Measurements from ENCODE around the gene LBHD2. TPM values are rescaled to one million over a fixed set of nuclear protein-coding genes. Genes with fewer than 3 reads are reported as not detected.
A peak's percentile ranks its signal among the peaks of the same experiment; 100 is the strongest.

The LBHD2 gene
- total RNA-seq, 1 donor from 2014 or later, result not detected

GRCh38 chr14:103091041-103091882, 7.3 kb downstream of the LBHD2 start:
- DNase-seq (ENCODE audit: low read depth), result no peak

DNA sequence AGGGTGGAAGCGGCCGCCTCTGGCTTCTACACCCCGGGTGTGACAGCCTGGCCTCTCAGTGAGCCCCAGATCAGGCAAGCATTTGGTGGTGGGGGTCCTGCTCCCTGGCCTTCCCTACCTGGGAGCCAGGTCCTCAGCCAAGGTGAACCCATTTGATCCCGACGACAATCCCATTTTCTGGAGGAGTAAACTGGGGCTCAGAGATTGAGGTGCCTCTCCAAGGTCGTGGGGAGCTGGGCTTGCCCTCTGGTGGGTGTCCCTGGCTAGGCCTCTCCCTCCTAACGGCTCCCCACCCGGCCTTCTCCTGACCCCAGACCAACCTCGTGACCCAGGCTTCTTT, 7.8 kb downstream of the LBHD2 start:
- no peak for DNase-seq (ENCODE audit: low read depth)

- no peak for DNase-seq (ENCODE audit: low read depth)
These were observed 9.9 kb downstream of the LBHD2 start for GRCh38 chr14:103093856-103094405.

DNA sequence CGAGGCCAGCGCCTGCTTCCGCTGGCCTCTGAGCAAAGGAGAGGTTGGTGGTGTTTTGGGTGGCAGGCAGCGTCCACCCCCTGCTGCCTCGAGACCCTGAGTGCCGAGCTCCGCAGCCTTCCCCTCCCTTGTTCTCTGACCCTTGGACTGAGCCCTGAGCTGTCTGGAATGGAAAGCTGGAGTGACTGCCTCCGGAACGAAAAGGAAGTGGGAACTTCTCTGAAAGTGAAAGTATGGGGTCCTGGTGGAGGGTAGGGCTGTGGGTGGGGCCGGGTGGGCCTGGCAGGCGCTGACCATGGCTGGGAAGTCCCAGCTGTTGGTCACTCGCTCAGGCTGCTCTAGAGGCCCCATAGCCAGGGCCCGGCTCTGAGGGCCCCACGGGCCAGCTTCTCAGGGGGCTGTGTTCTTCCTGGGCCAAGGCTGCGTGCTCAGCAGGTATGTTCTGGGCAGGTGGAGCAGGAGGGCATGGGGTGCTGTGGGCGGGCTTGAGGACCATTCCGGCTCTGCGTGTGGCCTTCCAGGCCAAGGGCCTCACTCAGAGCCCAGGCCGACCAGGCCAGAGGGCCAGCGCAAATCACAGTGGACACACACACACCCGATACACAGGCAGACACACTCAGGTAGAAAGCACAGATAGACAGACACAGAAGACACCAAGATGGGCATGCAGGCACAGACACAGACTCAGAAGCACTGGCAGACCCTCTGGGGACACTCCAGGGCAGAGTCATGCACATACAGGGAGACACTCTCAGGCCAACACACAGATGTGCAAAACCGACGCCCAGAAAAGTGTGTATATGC, 10.6 kb downstream of the LBHD2 start, which contains the start of gene EXOC3L4:
EXOC3L4 (plus strand) TSS at position 320 of the 804 bp plus-strand sequence. CDS start 5,495 bp downstream, outside the sequence.
- DNase-seq (ENCODE audit: low read depth), result no peak

DNA sequence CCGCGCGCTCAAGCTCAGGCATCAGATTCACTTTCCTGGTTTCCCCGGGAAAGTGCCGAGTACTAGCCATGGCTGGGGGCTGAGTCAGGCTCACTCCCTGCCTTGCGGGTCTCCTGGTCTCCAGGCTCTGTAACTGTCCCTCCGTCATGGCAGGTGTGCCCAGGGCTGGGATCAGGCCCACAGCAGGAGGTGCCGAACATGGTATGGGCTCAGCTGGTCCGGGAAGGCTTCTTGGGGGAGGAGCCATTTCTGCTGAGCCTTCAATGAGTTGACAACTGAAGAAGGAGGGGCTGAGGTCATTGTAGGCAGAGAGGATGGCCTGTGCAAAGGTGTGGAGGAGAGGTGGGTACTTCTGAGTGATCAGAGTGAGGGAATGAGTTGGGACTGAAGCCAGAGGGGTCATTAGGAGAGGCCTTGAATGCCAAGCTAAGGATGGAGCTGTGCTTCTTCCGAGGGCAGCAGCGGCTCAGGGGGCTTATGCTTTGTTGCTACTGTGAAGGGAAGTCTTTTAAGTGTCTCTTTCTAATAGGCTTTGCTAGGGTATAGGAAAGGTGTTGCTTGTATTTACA, 11.3 kb downstream of the LBHD2 start:
- DNase-seq (ENCODE audit: low read depth), result no peak

DNA sequence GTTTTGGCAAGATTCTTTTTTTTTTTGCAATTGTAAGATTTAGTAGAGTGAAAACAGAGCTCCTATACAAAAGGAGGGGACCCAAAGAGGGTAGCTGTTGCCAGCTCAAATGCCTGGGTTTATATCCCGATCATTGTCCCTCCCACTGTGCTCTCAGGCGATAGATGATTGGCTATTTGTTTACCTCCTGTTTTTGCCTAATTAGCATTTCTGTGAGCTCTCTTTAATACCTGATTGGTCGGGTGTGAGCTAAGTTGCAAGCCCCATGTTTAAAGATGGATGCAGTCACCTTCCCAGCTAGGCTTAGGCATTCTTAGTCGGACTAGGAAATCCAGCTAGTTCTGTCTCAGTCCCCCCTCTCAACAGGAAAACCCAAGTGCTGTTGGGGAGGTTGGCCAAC, 12.4 kb downstream of the LBHD2 start:
- no peak for DNase-seq (ENCODE audit: low read depth)

DNA sequence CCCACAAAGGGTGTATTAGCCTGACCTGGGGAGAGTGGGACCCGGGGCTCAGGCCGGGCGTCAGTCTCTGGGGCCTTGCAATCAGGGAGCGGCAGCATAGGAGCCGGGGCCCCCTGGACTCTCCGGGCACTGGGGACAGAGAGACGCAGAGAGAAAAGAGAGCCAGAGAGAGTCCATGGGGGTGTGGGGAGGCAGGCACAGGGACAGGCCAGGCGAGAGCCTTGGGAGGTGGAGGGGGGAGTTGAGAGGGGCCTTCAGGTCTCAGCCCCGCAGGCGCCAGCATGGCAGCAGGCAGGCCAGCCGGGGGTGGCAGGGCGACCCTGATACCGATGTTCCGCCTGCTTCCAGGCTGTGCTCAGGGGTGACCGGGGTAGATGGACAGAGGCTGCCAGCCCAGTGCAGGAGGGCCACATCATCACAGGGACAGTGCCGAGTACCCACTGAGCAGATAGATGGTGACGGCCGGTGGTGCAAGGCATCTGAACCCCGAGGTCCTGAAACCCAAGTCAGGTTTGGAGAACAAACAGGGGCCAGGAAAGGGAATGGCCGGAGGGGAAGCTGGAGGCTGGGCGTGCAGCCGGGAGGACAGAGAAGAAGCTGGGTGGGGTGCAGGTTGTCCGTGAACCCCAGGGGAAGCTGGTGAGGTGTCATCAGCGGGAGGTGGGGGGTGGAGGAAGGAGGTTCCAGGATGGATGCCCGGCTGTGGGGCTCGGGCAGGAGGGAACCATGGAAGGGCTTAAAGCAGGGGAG, 13.4 kb downstream of the LBHD2 start:
- DNase-seq (ENCODE audit: low read depth), result no peak

DNA sequence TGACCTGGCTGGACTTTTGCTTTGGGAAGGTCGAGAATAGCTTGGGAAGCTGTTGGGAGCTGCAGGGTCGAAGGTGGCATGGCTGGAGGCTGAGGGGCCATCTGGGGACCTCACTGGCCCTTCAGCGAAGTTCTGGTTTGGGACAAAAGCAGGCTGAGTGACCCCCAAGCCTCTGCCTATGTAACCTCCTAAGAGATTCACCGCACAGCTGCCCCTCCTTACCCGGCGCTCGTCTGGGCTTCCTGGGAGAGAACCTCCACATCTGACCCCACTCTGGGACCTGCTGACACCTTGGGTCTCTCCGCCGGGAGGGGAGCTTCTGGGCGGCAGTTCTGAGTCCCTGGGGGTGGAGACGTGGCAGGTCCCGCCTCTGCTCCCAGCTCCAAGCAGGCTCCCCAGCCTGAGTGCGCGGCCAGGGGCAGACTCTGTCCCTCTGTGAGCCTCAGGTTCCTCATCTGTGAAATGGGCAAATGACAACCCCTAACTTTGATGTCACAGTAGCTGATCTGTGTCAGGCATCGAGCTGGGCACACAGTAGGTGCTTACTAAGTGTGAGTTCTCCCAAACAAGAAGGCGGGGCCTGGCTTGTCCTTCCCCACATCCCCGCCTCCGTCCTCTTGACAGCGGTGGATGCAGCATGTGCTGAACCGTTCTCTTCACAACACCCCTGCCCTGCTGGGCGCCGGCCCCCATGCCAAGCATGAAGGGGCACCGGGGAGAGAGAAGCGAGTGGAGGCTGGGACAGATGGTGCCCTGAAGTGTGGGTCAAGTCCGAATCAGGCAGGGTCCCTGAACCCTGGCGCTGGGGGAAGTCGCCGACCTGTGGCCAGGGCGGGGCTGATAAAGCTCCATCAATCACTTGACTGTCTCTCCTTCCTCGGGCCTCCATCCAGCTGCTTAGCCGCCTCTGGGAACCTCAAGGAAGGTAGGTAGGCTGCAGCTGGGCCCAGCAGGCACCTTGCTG, 14.3 kb downstream of the LBHD2 start:
- DNase-seq (ENCODE audit: low read depth), result no peak

DNA sequence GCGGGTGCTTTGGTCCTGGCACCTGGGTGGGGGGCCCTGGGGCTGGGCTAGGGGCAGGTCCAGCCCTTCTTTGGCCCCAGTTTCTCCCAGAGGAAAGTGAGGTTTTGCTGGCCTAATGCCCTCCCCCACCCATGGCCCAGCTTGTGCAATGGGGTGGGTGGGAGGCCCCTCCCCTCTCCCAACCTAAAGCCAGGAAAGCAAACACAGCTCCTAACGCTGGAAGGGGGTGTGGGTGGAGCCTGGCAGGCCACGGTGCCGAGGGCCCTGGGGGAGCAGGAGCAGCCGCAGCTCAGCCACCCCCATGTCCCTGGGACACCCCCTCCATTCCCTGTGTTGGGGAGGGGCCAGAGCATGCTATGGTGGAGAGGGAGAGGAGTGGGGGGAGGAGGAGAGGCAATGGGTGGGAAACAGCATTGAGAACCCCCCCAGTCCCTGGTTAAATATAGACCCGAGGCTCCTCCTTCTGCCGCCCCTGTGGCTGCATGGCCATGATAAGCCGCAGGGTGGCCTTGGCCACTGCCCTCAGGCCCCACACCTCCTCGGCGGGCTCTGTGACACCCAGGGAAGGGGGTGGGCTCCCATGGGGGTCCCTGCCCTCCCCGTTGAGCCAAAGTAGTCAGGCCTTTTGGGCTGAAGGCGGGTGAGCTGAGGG, 15.2 kb downstream of the LBHD2 start:
- DNase-seq (ENCODE audit: low read depth), result no peak

DNA sequence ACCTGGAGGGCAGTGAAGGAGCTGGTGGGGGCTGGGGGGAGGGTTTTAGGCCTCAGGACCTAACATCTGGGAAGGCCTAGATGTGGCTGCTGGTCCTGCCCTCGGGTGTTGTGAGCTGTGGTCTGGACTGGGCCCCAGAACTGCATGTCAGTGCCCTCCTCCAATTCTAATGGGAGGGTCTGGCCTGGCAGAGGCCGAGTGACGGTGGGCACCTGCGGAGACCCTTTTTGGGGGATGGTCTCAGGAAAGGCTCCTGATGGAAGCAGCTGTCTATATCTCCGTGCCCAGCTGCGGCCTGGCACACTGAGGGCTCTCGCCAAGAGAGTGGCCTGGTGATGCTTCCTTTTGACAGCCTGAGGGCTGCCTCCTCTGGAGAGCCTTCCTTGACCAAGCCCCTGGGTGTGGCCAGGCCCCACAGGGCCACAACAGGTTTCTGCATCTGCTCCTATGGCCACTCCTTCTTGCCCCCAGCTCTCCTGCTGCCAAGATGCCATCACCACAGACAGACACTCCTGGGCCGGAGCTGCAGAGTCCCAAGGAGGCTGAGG, 15.8 kb downstream of the LBHD2 start:
- DNase-seq (ENCODE audit: low read depth), result no peak

DNA sequence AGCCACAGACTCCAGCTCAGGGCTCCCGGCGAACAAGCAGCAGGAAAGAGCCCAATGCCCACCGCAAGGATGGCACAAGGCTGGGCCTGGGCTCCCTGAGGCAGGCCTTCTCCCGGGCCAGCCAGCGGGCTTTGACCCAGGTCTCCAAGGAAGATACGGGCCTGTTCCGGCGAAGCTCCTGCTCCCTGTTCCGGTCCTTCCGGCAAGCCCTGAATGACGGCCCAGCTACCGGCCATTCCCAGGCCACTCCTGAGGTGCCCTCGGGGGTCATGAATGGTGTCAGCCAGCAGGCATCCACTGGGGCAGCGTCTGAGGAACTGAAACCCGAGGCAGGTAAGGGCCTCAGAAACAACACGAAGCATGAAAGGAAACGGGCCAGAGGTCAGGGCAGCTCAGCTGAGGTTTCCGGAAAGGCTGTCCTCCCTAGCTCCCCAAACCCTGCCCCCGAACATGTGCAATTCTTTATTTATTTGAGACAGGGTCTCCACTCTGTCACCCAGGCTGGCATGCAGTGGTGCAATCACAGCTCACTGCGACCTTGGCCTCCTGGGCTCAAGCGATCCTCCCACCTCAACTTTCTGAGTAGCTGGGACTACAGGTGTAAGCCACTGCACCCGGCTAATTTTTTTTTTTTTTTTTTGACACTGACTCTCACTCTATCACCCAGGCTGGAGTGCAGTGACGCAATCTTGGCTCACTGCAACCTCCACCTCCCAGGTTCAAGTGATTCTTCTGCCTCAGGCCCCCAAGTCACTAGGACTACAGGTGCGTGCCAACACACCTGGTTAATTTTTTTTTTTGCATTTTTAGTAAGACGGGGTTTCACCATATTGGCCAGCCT, 16.5 kb downstream of the LBHD2 start:
- DNase-seq (ENCODE audit: low read depth), result no peak

DNA sequence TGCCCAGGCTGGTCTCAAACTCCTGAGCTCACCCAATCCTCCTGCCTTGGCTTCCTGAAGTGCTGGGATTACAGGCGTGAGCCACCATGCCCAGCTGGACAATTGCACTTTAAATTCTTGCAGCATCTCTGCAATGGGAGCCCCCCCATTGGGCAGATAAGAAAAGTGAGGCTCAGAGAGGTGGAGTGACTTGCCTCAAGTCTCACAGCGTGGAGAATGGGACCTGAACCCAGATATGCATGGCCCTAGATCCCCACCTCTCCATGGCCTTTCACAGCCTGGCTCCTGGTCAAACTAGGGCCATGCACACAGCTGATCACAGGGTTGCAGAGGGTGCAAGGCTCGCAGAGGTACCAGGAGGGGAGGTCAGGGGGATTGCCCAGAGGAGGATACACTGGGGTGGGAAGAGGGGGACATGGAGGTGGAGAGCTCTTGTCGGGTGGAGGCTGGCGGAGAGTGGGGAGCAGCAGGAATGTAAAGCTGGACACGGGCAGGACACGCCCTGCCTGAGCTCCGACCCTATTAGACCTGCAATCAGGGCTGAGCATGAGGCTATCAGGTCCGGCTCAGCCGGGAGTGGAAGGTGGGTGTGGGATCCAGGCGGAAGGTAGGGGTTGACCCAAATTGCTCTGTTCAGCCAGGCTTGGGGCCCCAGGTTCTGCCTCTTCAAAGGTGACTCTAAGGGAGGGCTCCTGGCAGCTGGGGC, 17.4 kb downstream of the LBHD2 start:
- no peak for DNase-seq (ENCODE audit: low read depth)

DNA sequence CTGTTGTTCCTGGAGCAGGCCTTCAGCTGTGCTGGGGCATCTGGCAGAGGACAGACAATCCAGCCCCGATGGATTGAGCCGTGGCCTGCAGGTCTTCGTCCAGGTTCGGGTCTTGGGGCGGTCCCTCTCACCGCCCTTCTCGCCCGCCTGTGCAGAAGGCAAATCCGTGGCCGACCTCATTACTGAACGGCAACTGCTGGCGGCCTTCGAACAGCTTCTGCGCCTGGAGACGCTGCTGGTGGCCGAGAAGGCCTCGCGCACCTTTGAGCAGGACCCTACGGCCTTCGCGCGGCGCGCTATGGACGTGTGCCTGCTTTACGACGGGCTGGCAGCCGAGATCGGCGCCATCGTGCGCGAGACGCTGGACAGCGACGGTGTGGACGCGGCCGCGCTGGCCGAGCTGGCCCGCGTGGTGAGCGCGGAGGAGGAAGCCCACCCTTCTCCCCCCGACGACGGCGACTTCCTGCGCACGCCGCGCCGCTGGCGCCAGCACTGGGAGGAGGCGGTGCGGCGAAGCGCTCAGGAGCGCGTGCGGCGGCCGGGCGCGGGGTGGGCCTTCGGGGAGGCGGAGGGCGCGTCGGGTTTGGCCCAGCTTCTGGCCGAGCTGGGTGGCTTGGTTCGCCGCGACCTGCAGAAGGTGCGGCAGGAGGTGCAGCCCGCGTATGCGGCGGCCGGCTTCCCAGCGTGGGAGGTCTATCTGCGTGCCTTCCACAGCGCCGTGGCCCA, 18.1 kb downstream of the LBHD2 start:
- no peak for DNase-seq (ENCODE audit: low read depth)

- DNase-seq (ENCODE audit: low read depth), result no peak
These were observed 18.8 kb downstream of the LBHD2 start for GRCh38 chr14:103102689-103103260.

- DNase-seq (ENCODE audit: low read depth), result peak; percentile 35
These were observed 19.7 kb downstream of the LBHD2 start for GRCh38 chr14:103103461-103104388.

GRCh38 chr14:103104389-103104653, 20.3 kb downstream of the LBHD2 start:
- DNase-seq (ENCODE audit: low read depth), result no peak

All from renal cortical epithelial cell (primary cell).